ENCODE measurements around the gene PCID2.

GRCh38 chr13:113184568-113185440, 23.7 kb downstream of the PCID2 start:
- no peak for TF ChIP-seq FOXM1 (IDR thresholded peaks at IDR 0.05; ENCODE audit: borderline replicate concordance)
- no peak for TF ChIP-seq BHLHE40 (IDR thresholded peaks at IDR 0.05; ENCODE audit: borderline replicate concordance)
- TF ChIP-seq SP1 (IDR thresholded peaks at IDR 0.05), result no peak

Measured in HEK293T (cell line).